SK-N-SH treated with all-trans-retinoic acid at 6 μM for 48 hours (cell line): ENCODE results near the gene PCDH12.

Experiments used
- ARNTL ChIP-seq: fragments of 450-650 bp; formaldehyde crosslinking; IDR thresholded peaks from 2 replicates; pipeline ENCODE4 v1.5.0; 2020; ENCODE audit warnings: low read depth, mild to moderate bottlenecking, moderate library complexity, borderline replicate concordance
- TOX ChIP-seq: fragments of 250-450 bp; sonication (Bioruptor Pico); IDR thresholded peaks from 2 replicates; pipeline ENCODE4 v1.8.0; 2021; ENCODE audit warnings: mild to moderate bottlenecking, moderate library complexity, borderline replicate concordance
- TSHZ2 ChIP-seq: fragments of 250-450 bp; sonication (Bioruptor Pico); IDR thresholded peaks from 2 replicates; pipeline ENCODE4 v1.5.0; 2020; ENCODE audit warnings: mild to moderate bottlenecking, moderate library complexity
- ZFP3 ChIP-seq: fragments of 250-450 bp; sonication (Bioruptor Pico); IDR thresholded peaks from 2 replicates; pipeline ENCODE4 v1.5.0; 2020; ENCODE audit warnings: mild to moderate bottlenecking, moderate library complexity
- ZFP30 ChIP-seq: fragments of 450-650 bp; formaldehyde crosslinking; IDR thresholded peaks from 2 replicates; pipeline ENCODE4 v1.5.0; 2022; ENCODE audit warnings: mild to moderate bottlenecking, moderate library complexity
- ZNF565 ChIP-seq: fragments of 450-650 bp; formaldehyde crosslinking; conservative IDR thresholded peaks from 2 replicates; pipeline ENCODE4 v1.5.0; 2020; ENCODE audit warnings: low read depth, mild to moderate bottlenecking, moderate library complexity
- ZNF70 ChIP-seq: fragments of 450-650 bp; formaldehyde crosslinking; IDR thresholded peaks from 2 replicates; pipeline ENCODE4 v1.5.0; 2020; ENCODE audit warnings: mild to moderate bottlenecking, moderate library complexity

GRCh38 chr5:141992349-141992963 lies 34.5 kb upstream of the PCDH12 start:
- no peak for TF ChIP-seq TSHZ2
- TF ChIP-seq ZNF565 (CRISPR knock-in tag) = no peak
- no peak for TF ChIP-seq ZFP3 (CRISPR knock-in tag)
- no peak for TF ChIP-seq ZNF70 (CRISPR knock-in tag)
- no peak for TF ChIP-seq TOX (CRISPR knock-in tag)
- no peak for TF ChIP-seq ZFP30 (CRISPR knock-in tag)
- no peak for TF ChIP-seq ARNTL (CRISPR knock-in tag)
